DOHH2 (cell line): ENCODE measurements around the gene LEPR.

Experiments
- H3F3A ChIP-seq: fragments of 200-600 bp; sonication (generic), shearing (Covaris generic); 2 replicates; pipeline ENCODE4 v1.6.0; 2016; ENCODE audit warnings: antibody characterized with exemption, mild to moderate bottlenecking; ENCODE audit not compliant: control insufficient read depth, insufficient read depth
- H3K27ac ChIP-seq: fragments of 200-600 bp; sonication (generic); 2 replicates; pipeline ENCODE4 v1.5.1; 2014; ENCODE audit warnings: low read depth, mild to moderate bottlenecking, low read length, moderate library complexity
- H3K27me3 ChIP-seq: fragments of 200-600 bp; sonication (generic); 2 replicates; pipeline ENCODE4 v1.6.1; 2014; ENCODE audit warnings: mild to moderate bottlenecking, low read length, mixed read lengths; ENCODE audit not compliant: control insufficient read depth
- H3K36me3 ChIP-seq: fragments of 200-600 bp; sonication (generic); 2 replicates; pipeline ENCODE4 v1.6.1; 2014; ENCODE audit warnings: mild to moderate bottlenecking, low read length, moderate library complexity, mixed read lengths; ENCODE audit not compliant: control insufficient read depth
- H3K4me1 ChIP-seq: fragments of 200-600 bp; sonication (generic); 2 replicates; pipeline ENCODE4 v1.6.1; 2014; ENCODE audit warnings: mild to moderate bottlenecking, low read length, mixed read lengths; ENCODE audit not compliant: control insufficient read depth
- H3K4me2 ChIP-seq: fragments of 200-600 bp; sonication (generic); 2 replicates; pipeline ENCODE4 v1.6.0; 2014; ENCODE audit warnings: mild to moderate bottlenecking, low read length, moderate library complexity
- H3K4me3 ChIP-seq: fragments of 200-600 bp; sonication (generic); 2 replicates; pipeline ENCODE4 v1.5.1; 2014; ENCODE audit warnings: mild to moderate bottlenecking, low read length, mixed read lengths
- H3K79me2 ChIP-seq: fragments of 200-600 bp; sonication (generic); 2 replicates; pipeline ENCODE4 v1.6.1; 2014; ENCODE audit warnings: mild to moderate bottlenecking, low read length, mixed read lengths; ENCODE audit not compliant: control insufficient read depth
- H3K9me2 ChIP-seq: fragments of 200-600 bp; sonication (generic); replicated peaks from 2 replicates; pipeline ENCODE4 v1.6.1; 2014; ENCODE audit warnings: mild to moderate bottlenecking, low read length, mixed read lengths; ENCODE audit not compliant: control insufficient read depth
- H3K9me3 ChIP-seq: fragments of 200-600 bp; sonication (generic); 2 replicates; pipeline ENCODE4 v1.6.1; 2014; ENCODE audit warnings: antibody characterized with exemption, low read length, mixed read lengths; ENCODE audit not compliant: control insufficient read depth, insufficient read depth
- H4K20me1 ChIP-seq: fragments of 200-600 bp; sonication (generic); 2 replicates; pipeline ENCODE4 v1.6.0; 2014; ENCODE audit warnings: low read depth, mild to moderate bottlenecking, antibody characterized with exemption, low read length, moderate library complexity; ENCODE audit not compliant: control insufficient read depth, insufficient read depth
- CTCF ChIP-seq: fragments of 200-600 bp; sonication (generic); IDR thresholded peaks from one replicate; pipeline ENCODE4 v1.5.1; 2014; ENCODE audit warnings: antibody characterized with exemption, mild to moderate bottlenecking, low read depth, low read length; ENCODE audit not compliant: poor library complexity, severe bottlenecking
- EZH2phosphoT487 ChIP-seq: fragments of 200-600 bp; sonication (generic); IDR thresholded peaks from 2 replicates; pipeline ENCODE4 v1.6.1; 2017; ENCODE audit warnings: borderline replicate concordance, mild to moderate bottlenecking, antibody characterized with exemption, low read length, moderate library complexity, mixed read lengths

LEPR gene

GRCh38 chr1:65419681-65420589 is 533 bp upstream of the LEPR start:
- Histone ChIP-seq H3K4me2 (peak overlapping the region; percentile 98), H3K9me2 (no peaks in the 10 kb centered on the region), H3K9me3 (no peaks in the 10 kb centered on the region), H3K79me2 (peaks cover 39% of the 10 kb centered on the region), H4K20me1 (no peaks in the 10 kb centered on the region), H3K27ac (peak overlapping the region; percentile 47), H3K27me3 (no peaks in the 10 kb centered on the region), H3K36me3 (peaks cover 10% of the 10 kb centered on the region), H3F3A (no peaks in the 10 kb centered on the region), H3K4me3 (peak overlapping the region; percentile 99), H3K4me1 (peaks cover 25% of the 10 kb centered on the region)
- TF ChIP-seq CTCF, result no peak
- TF ChIP-seq EZH2phosphoT487, result no peak

- TF ChIP-seq EZH2phosphoT487, result no peak
- no peak for TF ChIP-seq CTCF
- Histone ChIP-seq H3K9me3 (no peaks in the 10 kb centered on the region), H3K36me3 (peaks cover 25% of the 10 kb centered on the region), H3K79me2 (peaks cover 39% of the 10 kb centered on the region), H3K27ac (peak overlapping the region; percentile 60), H3K27me3 (no peaks in the 10 kb centered on the region), H3F3A (no peaks in the 10 kb centered on the region), H3K4me3 (peak overlapping the region; percentile 99), H4K20me1 (no peaks in the 10 kb centered on the region), H3K4me1 (peaks cover 25% of the 10 kb centered on the region), H3K9me2 (no peaks in the 10 kb centered on the region), H3K4me2 (peak overlapping the region; percentile 75)
These were observed 1.0 kb downstream of the LEPR start for GRCh38 chr1:65421351-65422025.

- H3K4me3 ChIP-seq, result peak overlapping the region; percentile 99
- no peak for TF ChIP-seq CTCF
- no peak for TF ChIP-seq EZH2phosphoT487
- no peaks in the 10 kb centered on the region for H3K27me3 ChIP-seq
- peaks cover 25% of the 10 kb centered on the region for H3K4me1 ChIP-seq
- H3K79me2 ChIP-seq, result peaks cover 39% of the 10 kb centered on the region
- H3K9me2 ChIP-seq, result no peaks in the 10 kb centered on the region
- H3K9me3 ChIP-seq, result no peaks in the 10 kb centered on the region
- peak overlapping the region; percentile 75 for H3K4me2 ChIP-seq
- no peak overlapping the region for H3K27ac ChIP-seq
- H3F3A ChIP-seq, result no peaks in the 10 kb centered on the region
- no peaks in the 10 kb centered on the region for H4K20me1 ChIP-seq
- peaks cover 31% of the 10 kb centered on the region for H3K36me3 ChIP-seq
These were observed 2.1 kb downstream of the LEPR start for GRCh38 chr1:65422241-65423203.
